8988T (cell line): ENCODE measurements around the gene DNAJC21.
"Not testable (repeated sequence)": the region's sequence is repeated elsewhere in the genome, so short reads cannot be mapped to it uniquely, and the experiment has no call there.

Experiments
- DNase-seq: peaks from one replicate; pipeline ENCODE4 v3.0.0; 2011

Gene DNAJC21

GRCh38 chr5:34923694-34924461 lies 5.5 kb upstream of the DNAJC21 start:
- peak; percentile 51 for DNase-seq

GRCh38 chr5:34924462-34924765 lies 4.9 kb upstream of the DNAJC21 start:
- no peak for DNase-seq

- no peak for DNase-seq
These were observed 3.0 kb upstream of the DNAJC21 start for GRCh38 chr5:34926318-34926888.

- no peak for DNase-seq
These were observed 1.6 kb upstream of the DNAJC21 start for GRCh38 chr5:34927785-34928184.

DNA sequence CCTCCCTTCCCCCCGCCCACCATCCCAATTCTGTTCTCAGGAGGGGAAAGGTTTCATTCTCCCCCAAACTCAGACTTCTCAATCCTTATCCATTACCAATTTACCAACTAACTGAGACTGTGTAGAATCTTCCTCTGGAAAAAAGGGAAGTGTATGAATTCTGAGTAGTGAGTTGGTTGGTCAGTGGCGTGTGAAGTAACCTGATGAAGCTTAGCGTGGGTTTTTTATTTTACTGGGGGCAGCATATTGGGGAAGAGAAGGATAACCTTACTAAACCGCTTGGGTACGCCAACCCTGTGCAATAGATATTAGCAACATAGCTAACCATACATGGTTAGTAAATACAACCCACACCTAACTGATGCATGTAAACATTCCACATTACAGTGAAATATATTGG lies 1.1 kb upstream of the DNAJC21 start:
- no peak for DNase-seq

DNA sequence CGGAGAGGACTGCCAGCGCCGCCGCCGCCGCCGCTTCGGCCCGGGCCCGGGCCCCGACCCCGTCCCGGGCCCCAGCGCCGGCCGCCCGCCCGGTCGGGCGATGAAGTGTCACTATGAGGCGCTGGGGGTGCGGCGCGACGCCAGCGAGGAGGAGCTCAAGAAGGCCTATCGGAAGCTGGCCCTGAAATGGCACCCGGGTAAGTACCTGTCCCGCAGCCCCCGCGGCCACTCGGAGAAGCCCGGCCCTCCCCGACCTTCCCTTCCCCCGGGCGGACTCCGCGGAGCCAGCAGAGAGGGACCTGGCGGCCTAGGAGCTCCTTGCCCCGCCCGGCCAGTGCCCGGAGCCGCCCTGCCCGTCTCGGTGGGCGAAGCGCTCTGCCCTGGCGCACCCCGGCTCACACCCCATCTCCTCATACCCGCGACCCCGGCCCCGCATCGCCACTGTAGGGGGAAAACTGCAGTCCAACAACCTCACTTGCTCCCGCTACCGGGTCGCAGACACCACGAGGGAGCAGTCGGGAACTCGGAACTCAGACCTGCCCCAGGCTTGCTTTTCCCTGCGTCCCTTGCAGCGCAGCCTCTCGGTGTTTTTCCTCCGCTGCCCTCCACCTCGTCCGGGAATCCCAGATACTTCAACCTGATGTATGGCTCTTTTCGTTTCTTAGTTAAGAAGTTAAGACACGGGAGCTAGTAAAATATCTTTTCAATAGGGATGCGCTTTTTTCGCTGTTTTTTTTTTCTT lies 532 bp downstream of the DNAJC21 start:
- peak; percentile 84 for DNase-seq

- DNase-seq = no peak
These were observed 1.1 kb downstream of the DNAJC21 start for GRCh38 chr5:34930462-34930844.

DNA sequence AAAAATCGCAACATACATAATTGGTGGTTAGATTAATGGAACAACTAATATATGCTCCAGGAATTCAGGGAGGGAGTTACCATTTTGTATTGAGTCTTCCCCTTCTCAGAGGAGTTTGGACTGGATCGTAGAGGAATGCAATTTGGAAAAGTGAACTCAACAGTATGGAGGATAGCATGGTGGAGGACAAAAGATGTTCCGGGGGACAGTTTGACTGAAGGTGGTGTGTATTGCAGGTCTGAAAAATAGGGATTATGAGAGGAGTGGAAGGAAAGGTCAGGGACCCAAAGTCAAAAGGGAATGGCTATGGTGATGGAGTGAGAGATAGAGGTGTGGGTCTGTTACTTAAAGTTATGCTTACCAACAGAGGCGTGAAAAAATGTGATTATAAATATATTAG lies 1.5 kb downstream of the DNAJC21 start:
- DNase-seq = no peak

DNA sequence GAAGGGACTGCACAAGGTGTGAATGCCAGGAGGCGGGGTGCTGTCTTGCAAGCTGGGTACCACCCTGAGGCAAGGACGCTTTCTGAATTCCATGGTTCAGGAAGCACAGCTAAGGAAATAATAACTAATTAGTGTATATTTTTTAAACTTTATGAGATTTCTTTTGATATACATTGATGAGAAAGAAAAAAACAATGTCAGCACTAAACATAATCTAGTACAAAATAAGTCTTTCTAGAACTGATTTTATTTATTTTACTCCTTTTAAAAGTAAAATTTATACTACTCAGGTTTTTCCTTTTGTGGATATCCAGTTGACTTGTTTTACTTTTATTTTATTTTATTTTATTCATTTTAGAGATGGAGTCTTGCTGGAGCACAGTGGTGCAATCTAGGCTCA lies 3.6 kb downstream of the DNAJC21 start:
- DNase-seq = no peak

DNA sequence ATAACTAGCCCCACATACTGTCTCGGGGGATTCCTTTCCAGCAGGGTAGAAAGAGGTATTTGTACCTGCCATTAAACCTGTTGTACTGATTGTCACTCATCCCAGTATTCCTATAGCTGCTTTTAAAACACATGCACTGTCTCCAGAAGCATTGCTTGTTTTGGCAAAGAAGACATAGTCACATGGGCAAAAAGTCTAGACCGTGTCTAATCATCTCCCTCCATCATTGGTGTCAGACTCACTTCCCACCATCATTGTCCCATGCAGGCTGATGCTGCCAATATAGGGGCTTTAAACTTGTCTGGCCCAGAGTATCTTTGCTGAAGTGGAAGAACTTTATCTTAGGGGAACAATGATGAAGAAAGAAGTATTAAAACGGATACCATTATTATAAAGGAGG lies 12.6 kb downstream of the DNAJC21 start:
- no peak for DNase-seq

- no peak for DNase-seq
These were observed 14.7 kb downstream of the DNAJC21 start for GRCh38 chr5:34944044-34944443.

GRCh38 chr5:34944460-34945047 lies 15.2 kb downstream of the DNAJC21 start:
- no peak for DNase-seq

GRCh38 chr5:34957321-34957720 lies 28.0 kb downstream of the DNAJC21 start:
- DNase-seq = no peak

- DNase-seq = peak; percentile 29
These were observed 28.7 kb downstream of the DNAJC21 start for GRCh38 chr5:34957857-34958690.

- no peak for DNase-seq
These were observed 30.0 kb downstream of the DNAJC21 start for GRCh38 chr5:34959323-34959722.

DNA sequence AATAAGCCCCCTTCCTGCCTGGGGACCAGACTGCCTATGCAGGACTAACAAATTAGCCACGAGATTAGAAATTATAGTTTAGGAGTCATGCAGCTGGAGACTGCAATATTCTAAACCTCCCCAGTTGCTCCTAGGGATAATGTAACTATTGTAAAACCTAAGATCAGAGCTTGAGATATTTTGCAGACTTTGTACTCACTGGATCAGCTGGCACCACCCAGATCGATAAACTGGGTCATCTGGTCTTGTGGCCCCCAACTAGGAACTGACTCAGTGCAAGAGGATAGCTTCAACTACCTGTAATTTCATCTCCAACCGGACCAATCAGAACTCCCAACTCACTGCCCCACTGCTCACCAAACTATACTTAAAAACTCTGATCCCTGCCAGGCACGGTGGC lies 38.2 kb downstream of the DNAJC21 start:
- no peak for DNase-seq

GRCh38 chr5:34968258-34968657 lies 38.9 kb downstream of the DNAJC21 start:
- no peak for DNase-seq

DNA sequence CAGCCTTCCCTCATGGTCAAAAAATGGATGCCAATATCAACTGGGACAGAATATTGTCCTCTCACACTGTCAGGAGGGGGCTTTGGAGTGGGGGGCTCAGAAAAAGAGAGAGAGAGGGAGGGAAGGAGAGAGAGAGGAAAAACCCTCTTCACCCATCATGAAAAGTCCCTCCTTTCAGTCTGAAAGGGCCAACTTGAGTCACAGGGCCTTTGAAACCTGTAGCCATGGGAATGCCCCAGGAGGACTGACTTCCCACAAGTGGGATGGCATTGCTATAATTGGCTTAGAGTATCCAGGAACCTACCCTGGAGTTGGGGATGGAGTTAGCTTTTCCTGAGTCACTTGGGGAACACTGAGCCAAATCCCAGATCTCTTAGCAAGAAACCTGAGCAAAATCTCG lies 41.2 kb downstream of the DNAJC21 start:
- no peak for DNase-seq

DNA sequence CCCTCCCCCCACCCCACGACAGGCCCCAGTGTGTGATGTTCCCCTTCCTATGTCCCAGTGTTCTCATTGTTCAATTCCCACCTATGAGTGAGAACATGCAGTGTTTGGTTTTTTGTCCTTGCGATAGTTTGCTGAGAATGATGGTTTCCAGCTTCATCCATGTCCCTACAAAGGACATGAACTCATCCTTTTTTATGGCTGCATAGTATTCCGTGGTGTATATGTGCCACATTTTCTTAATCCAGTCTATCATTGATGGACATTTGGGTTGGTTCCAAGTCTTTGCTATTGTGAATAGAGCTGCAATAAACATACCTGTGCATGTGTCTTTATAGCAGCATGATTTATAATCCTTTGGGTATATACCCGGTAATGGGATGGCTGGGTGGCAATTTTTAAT lies 42.3 kb downstream of the DNAJC21 start:
- DNase-seq = not testable (repeated sequence)

- no peak for DNase-seq
These were observed 47.0 kb downstream of the DNAJC21 start for GRCh38 chr5:34976347-34976746.

- no peak for DNase-seq
These were observed 48.7 kb downstream of the DNAJC21 start for GRCh38 chr5:34977934-34978613.

DNA sequence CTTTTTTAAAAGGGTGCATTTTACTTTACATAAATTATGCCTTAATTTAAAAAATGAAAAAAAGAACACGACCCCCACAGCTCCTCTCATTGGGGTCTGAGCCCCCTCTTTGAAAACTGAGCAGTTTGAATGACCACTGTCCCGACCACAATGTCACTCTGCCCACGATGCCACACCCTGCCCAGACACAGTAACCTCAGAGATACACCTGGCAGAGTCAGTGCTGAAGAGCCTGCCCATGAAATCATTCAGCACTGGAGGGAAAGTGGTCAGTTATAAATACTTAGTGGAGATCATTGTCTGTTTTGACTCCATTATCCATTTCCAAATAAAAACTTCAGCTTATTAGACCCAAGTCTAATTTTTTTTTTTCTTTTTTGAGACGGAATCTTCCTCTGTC lies 49.3 kb downstream of the DNAJC21 start:
- no peak for DNase-seq
